GM12865 (cell line): ENCODE measurements around the gene ZDHHC20.

Experiments used
- DNase-seq: peaks from one replicate; pipeline ENCODE4 v3.0.0; 2010; ENCODE audit warnings: low read depth
- H3K4me3 ChIP-seq: 2 replicates; pipeline ENCODE4 v1.5.1; 2011; ENCODE audit warnings: mild to moderate bottlenecking, low read depth, low read length, control low read depth
- CTCF ChIP-seq: IDR thresholded peaks from 2 replicates; pipeline ENCODE4 v1.5.1; 2011; ENCODE audit warnings: low read length, control low read depth, low read depth, inconsistent platforms; ENCODE audit not compliant: insufficient read depth; ENCODE audit errors: missing control alignments

The ZDHHC20 gene

DNA sequence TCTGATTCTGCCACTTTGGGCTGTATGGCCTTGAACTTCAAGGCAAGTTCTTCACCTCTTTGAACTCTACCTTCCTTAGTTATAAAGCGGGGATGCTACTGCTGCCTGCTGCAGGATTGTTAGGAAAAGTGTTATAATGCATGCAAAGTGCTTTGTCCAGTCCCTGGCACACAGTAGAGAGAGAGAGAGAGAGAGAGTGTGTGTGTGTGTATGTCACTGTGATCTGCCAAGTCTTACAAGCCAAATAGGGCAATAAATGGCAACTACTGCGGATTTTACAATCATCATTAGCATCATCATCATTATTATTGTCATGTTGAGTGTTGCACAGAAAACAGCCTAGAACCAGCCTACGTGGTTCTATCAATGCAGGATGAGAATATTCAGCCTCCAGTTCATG lies 136.1 kb downstream of the ZDHHC20 start:
- no peak for DNase-seq
- TF ChIP-seq CTCF = no peak
- H3K4me3 ChIP-seq = no peak overlapping the region
